ENCODE measurements around the gene ACOT2.
"Not testable (repeated sequence)": the region's sequence is repeated elsewhere in the genome, so short reads cannot be mapped to it uniquely, and the experiment has no call there.

ACOT2 gene

DNA sequence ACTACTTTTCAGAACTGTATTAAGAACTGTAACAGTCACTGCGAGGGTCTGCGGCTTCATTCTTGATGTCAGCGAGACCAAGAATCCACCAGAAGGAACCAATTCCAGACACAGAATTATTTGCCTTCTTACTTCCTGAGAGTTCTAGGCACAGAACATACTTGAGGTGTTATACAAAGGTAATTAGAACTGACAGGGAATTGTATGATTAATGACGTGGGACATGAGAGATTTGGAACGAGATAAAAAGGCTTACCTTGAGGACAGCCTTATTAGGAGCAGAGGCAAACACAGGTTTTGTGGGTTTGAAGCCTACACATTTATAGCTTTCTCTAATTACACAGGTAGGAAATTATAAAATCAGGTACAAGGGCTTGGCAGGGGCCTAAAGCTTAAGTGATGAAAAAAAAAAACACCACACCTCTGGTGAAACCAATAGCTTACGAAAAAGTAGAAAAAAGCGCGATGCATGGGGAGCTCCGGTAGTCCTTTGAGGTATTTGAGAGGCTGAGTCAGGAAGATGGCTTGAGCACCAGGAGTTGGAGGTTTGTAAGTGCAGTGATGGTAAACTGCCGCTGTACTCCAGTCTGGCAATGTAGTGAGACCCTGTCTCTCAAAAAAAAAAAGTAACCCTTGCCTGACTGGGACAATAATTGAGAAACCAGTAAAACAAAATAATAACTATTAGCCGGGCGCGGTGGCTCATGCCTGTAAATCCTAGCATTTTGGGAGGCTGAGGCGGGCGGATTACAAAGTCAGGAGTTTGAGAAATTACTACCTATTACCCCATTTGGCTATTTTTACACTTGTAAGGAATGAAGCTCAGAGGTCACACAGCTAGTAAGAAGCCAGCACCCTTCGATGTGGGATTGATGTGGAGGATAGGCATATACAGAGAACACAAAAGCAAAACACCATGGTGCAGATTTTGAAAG, 795 bp upstream of the ACOT2 start:
- no peak for DNase-seq

DNA sequence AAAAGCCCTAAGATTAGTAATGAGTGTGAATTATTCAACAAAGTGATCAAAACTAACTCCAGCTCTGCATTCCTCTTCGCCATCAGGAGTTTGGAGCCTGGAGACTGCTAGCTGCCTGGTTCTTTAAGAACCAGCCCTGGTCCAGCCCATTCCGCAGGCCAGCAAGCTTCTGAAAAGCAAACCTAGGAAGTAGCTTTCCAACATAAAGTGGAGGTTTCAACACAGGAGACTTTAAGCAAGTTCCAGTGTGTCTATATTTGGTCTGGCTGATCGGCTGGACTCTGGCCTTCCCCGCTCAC, 178 bp upstream of the ACOT2 start:
- not testable (repeated sequence) for DNase-seq

- DNase-seq, result not testable (repeated sequence)
These were observed 1.9 kb downstream of the ACOT2 start for GRCh38 chr14:73570913-73571312.

DNA sequence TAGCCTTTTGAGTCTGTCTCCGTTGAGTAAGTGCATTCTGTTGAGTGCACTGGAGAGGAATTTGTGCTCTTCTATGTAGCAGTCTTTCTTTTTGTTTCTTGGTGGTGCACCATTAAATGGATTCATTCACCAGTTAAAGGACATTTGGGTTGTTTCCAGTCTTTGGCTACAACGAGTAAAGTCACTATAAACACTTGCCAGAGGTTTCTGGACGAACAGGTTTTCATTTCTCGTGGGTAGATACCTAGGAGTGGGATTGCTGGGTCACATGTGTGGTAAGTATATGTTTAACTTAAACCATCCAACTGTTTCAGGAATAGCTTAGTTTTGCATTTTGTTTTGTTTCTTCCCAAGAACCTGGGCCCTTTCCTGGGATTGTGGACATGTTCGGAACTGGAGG, 4.0 kb downstream of the ACOT2 start:
- DNase-seq, result not testable (repeated sequence)

DNA sequence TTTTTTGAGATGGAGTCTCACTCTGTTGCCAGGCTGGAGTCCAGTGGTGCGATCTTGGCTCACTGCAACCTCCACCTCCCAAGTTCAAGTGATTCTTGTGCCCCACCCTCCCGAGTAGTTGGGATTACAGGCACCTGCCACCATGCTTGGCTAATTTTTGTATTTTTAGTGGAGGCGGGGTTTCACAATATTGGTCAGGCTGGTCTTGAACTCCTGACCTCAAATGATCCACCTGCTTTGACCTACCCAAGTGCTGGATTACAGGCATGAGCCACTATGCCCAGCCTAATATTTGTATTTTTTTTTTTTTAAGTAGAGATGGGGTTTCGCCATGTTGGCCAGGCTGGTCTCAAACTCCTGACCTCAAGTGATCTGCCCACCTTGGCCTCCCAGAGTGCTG, 4.7 kb downstream of the ACOT2 start:
- not testable (repeated sequence) for DNase-seq

DNA sequence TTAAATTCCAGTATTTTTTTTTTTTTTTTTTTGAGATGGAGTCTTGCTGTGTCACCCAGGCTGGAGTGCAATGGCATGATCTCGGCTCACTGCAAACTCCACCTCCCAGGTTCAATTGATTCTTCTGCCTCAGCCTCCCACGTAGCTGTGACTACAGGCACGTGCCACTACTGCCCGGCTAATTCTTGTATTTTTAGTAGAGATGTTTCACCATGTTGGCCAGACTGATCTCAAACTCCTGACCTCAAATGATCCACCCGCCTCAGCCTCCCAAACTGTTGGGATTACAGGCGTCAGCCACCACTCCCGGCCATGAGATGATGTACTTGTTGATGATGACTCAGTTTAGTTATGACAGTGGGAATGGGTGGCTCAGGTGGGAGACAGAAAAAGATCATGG, 5.2 kb downstream of the ACOT2 start:
- not testable (repeated sequence) for DNase-seq

- DNase-seq, result no peak
These were observed 7.4 kb downstream of the ACOT2 start for GRCh38 chr14:73576391-73576790.

GRCh38 chr14:73577214-73577613, 8.2 kb downstream of the ACOT2 start:
- not testable (repeated sequence) for DNase-seq

- not testable (repeated sequence) for DNase-seq
These were observed 13.3 kb downstream of the ACOT2 start for GRCh38 chr14:73582102-73582979.

DNA sequence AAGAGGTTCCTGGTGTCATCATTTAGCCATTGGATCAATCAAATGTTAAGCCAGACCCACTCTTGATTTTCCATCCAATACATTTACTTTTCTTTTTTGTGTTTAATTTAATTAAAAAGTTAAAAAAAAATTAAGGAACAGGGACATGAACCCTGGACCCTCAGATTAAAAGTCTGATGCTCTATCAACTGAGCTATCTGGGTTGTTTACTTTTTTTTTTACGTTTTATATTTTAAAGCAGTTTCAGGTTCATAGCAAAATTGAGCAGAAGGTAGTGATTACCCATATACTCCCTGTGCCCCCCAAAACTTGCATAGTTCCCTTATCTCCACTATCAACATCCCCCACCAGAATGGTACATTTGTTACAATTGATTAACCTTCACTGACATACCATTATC, 19.7 kb downstream of the ACOT2 start:
- no peak for DNase-seq

GRCh38 chr14:73589116-73589515, 20.1 kb downstream of the ACOT2 start:
- no peak for DNase-seq

DNA sequence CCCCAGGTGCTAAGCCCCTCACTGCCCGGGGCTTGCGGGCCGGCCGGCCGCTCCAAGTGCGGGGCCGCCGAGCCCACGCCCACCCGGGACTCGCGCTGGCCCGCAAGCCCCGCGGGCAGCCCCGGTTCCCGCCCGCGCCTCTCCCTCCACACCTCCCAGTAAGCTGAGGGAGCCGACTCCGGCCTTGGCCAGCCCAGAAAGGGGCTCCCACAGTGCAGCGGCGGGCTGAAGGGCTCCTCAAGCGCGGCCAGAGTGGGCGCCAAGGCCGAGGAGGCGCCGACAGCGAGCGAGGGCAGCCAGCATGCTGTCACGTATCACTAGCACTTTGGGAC, 21.6 kb downstream of the ACOT2 start:
- DNase-seq, result not testable (repeated sequence)

GRCh38 chr14:73591690-73592449, 22.9 kb downstream of the ACOT2 start, which contains the start of gene ACOT4:
Gene ACOT4 (plus strand): TSS chr14:73591873. CDS start chr14:73591960, 87 bp downstream.
- no peak for DNase-seq

DNA sequence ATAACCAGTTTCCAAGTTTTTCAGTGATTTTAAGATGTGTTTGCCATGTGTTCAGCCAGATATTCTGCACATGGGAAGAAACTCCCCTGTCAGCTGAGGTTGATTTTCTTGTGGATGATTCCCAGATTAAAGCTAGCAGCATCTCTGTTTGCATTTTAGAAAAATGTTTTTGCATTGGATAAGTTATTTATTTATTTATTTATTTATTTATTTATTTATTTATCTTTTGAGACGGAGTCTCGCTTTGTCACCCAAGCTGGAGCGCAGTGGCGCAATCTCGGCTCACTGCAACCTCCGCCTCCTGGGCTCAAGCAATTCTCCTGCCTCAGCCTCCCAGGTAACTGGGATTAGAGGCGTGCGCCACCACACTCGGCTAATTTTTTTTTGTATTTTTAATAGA, 25.5 kb downstream of the ACOT2 start:
- no peak for DNase-seq

DNA sequence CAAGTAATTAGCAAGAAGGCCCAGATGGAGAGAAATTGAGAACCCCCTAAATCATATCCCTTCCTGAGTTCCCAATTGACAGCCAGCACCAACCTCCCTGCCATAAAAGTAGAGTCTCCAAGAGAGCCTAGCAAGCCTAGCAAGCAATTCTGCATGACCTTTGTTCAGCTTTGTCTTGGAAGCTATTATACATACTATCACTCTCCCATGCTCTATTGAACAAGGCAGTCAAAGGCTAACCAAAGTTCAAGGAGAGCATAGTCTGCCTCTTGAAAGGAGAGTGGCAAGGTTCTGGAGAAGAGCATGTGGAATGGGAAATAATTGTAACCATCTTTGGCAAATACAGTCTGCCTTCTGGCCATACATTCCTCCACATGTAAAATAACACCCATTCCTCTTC, 30.5 kb downstream of the ACOT2 start:
- no peak for DNase-seq

- no peak for DNase-seq
These were observed 34.0 kb downstream of the ACOT2 start for GRCh38 chr14:73602994-73603393.

DNA sequence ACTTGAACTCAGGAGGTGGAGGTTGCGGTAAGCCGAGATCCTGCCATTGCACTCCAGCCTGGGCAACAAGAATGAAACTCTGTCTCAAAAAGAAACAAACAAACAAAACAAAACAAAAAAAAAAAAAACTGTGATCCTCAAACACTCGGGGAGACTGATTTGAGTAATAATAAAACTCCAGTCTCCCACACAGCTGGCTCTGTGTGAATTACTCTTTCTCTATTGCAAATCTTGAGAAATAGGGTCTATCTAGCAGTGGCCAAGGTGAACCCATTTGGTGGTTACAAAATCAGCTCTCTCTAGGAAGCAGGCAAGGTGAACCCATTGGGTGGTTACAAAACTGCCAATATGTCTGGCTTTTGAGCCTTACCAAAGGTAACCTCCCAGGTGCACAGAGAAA, 37.3 kb downstream of the ACOT2 start:
- no peak for DNase-seq

DNA sequence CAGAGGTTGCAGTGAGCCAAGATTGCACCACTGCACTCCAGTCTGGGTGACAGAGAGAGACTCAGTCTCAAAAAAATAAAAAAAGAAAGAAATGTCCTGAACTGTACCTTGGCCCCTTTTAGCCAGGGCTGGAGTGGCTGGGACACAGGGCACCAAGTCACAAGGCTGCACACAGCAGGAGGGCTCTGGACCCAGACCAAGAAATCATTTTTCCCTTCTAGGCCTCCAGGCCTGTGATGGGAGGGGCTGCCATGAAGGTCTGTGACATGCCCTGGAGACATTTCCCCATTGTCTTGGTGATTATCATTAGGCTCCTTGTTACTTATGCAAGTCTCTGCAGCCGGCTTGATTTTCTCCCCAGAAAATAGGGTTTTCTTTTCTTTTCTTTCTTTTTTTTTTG, 38.2 kb downstream of the ACOT2 start:
- no peak for DNase-seq

GRCh38 chr14:73610687-73611086, 41.7 kb downstream of the ACOT2 start:
- no peak for DNase-seq

DNA sequence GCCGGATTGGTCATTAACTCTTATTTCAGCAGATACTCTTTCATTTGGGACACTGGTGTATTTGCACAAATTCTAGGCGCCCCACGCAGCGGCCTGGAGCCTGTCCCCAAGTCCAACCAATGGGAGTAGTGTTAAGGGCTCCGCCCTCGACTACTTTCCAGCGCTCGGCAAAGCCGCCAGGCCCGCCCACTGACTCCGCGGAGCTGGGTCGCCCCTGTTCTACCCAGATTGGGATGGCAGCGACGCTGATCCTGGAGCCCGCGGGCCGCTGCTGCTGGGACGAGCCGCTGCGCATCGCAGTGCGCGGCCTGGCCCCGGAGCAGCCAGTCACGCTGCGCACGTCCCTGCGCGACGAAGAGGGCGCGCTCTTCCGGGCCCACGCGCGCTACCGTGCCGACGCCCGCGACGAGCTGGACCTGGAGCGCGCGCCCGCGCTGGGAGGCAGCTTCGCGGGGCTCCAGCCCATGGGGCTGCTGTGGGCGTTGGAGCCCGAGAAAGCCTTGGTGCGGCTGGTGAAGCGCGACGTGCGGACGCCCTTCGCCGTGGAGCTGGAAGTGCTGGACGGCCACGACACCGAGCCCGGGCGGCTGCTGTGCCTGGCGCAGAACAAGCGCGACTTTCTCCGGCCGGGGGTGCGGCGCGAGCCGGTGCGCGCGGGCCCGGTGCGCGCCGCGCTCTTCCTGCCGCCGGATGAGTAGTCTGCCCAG, 43.5 kb downstream of the ACOT2 start, which contains the start of gene ACOT6:
Gene ACOT6, plus strand, starts transcription at position 179 of the 707 bp plus-strand sequence. Its CDS starts 55 bp downstream, at position 234.
- peak; percentile 23 for DNase-seq

DNA sequence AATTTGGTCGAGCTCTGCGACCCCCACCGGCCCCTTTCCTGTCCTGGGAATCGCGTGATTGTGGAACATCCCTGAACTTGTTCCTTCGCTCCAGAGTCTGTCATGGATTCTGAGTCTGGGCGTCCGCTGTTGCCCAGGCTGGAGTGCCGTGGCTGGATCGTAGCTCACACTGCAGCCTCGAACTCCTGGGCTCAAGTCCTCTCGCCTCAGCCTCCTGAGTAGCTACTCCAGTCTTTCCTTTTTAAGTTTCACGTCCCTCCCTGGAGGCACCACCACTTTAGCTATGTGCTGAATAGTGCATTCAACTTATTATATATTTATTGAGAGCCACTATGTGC, 44.0 kb downstream of the ACOT2 start:
- DNase-seq, result no peak

DNA sequence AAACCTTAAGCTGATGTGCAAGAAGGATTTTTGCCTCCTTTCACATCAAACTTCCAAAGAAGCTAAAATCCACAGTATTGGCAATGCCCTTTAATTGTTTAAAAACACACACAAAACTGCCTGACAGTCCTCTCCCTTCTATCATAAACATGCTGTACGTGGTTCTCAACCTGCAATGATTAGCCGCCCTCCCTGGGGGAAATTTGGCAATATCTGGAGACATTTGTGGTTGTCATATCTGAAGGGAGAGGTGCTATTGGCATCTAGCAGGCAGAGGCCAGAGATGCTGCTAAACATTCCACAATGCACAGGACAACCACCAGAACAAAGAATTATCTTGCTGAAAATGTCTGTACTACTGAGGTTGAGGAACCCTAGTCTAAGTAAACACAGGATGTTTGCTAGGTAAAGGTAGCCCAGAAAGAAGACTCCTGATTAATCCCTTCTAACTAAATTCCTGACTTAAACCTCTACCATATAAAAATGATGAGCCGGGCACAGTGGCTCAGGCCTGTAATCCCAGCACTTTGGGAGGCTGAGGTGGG, 44.5 kb downstream of the ACOT2 start:
- no peak for DNase-seq

All from NCI-H446 treated with DMSO at 0.1 percent for 48 hours (cell line).